Measurements from ENCODE around the gene FAM83D. TPM values are rescaled to one million over a fixed set of nuclear protein-coding genes. Genes with fewer than 3 reads are reported as not detected.
"Not testable (repeated sequence)": the region's sequence is repeated elsewhere in the genome, so short reads cannot be mapped to it uniquely, and the experiment has no call there.

FAM83D gene
- total RNA-seq, 1 donor = 2.1 TPM

GRCh38 chr20:38939686-38940085 lies 13.5 kb downstream of the FAM83D start:
- H3K27me3 ChIP-seq (ENCODE audit: insufficient read depth, low read length) = no peaks in the 10 kb centered on the region
- H3K9me3 ChIP-seq (ENCODE audit: low read depth, low read length) = no peaks in the 10 kb centered on the region
- no peaks in the 10 kb centered on the region for H3K4me1 ChIP-seq (ENCODE audit: insufficient read depth, low read length)
- no peak overlapping the region for H3K4me3 ChIP-seq (ENCODE audit: low read length)

GRCh38 chr20:38940644-38941043 lies 14.4 kb downstream of the FAM83D start:
- H3K4me1 ChIP-seq (ENCODE audit: insufficient read depth, low read length) = no peaks in the 10 kb centered on the region
- no peaks in the 10 kb centered on the region for H3K9me3 ChIP-seq (ENCODE audit: low read depth, low read length)
- no peak overlapping the region for H3K4me3 ChIP-seq (ENCODE audit: low read length)
- no peaks in the 10 kb centered on the region for H3K27me3 ChIP-seq (ENCODE audit: insufficient read depth, low read length)

DNA sequence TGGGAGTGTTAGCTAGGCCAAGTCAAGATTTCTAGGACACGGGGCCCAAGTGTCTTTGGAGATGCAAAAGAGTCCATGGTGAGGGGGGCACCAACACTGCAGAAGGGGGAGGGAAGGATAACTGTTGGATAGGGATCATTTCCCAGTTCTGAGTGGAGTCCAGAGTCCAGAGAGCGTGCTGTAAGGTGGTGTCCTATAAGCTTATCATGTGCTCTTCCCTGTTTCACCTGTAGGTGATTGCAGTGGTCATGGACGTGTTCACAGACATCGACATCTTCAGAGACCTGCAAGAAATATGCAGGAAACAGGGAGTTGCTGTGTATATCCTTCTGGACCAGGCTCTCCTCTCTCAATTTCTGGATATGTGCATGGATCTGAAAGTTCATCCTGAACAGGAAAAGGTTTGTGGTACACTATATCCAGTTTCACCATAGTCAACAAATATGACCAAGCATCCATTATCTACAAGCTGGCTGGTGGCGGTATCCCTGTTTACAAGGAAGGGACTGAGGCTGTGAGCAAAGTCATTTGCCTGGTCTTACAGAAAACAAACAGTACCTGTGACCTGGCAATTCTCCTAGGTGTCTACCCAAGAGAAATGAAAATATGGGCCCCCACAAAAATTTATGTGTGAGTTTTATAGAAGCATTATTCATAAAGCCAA lies 15.6 kb downstream of the FAM83D start:
- Histone ChIP-seq H3K4me1 (ENCODE audit: insufficient read depth, low read length) (no peaks in the 10 kb centered on the region), H3K4me3 (ENCODE audit: low read length) (no peak overlapping the region), H3K9me3 (ENCODE audit: low read depth, low read length) (no peaks in the 10 kb centered on the region), H3K27me3 (ENCODE audit: insufficient read depth, low read length) (no peaks in the 10 kb centered on the region)

DNA sequence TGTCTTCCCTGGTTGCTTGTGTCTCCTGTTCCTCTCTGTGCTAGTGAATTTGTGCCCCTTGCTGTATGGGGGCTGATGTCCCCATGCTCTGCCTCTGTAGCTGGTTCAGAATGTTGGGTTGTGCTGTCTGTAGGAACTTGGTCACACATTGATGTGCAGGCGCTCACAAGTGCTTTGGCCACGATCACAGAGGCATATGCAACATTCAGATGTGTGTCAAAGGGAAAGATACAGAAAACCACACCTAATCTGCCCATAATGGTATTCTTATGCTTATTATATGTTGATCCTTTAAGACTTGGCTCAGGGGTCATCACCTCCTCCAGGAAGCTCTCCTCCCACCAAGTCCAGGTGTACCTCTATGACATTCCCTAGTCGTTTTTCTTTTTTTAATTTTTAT lies 18.8 kb downstream of the FAM83D start:
- Histone ChIP-seq H3K4me1 (ENCODE audit: insufficient read depth, low read length) (no peaks in the 10 kb centered on the region), H3K9me3 (ENCODE audit: low read depth, low read length) (no peaks in the 10 kb centered on the region), H3K4me3 (ENCODE audit: low read length) (no peak overlapping the region), H3K27me3 (ENCODE audit: insufficient read depth, low read length) (no peaks in the 10 kb centered on the region)

GRCh38 chr20:38946836-38947235 lies 20.6 kb downstream of the FAM83D start:
- no peak overlapping the region for H3K4me3 ChIP-seq (ENCODE audit: low read length)
- no peaks in the 10 kb centered on the region for H3K4me1 ChIP-seq (ENCODE audit: insufficient read depth, low read length)
- no peaks in the 10 kb centered on the region for H3K27me3 ChIP-seq (ENCODE audit: insufficient read depth, low read length)
- no peaks in the 10 kb centered on the region for H3K9me3 ChIP-seq (ENCODE audit: low read depth, low read length)

GRCh38 chr20:38947931-38948362 lies 21.7 kb downstream of the FAM83D start:
- Histone ChIP-seq H3K9me3 (ENCODE audit: low read depth, low read length) (no peaks in the 10 kb centered on the region), H3K4me1 (ENCODE audit: insufficient read depth, low read length) (no peaks in the 10 kb centered on the region), H3K27me3 (ENCODE audit: insufficient read depth, low read length) (no peaks in the 10 kb centered on the region), H3K4me3 (ENCODE audit: low read length) (no peak overlapping the region)

DNA sequence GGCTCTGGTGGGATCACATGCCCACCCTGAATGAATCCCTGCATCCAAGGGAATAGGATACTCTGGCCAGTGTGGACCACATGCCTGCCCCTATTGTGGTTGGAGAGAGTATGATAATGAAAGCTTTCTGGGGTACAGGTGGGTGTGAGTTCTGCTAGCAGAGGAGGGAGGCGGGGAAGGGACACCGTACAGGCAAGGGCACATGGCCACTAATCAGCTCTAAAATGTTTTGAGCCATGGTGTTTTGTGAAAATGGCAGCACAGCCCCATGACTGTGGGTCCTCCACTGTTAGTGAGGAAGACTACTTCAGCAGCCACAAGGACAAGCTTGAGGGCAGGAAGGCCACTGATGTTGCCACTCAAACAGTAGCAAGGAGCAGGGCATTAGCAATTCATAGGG lies 24.0 kb downstream of the FAM83D start:
- Histone ChIP-seq H3K9me3 (ENCODE audit: low read depth, low read length) (no peaks in the 10 kb centered on the region), H3K27me3 (ENCODE audit: insufficient read depth, low read length) (no peaks in the 10 kb centered on the region), H3K4me1 (ENCODE audit: insufficient read depth, low read length) (no peaks in the 10 kb centered on the region), H3K4me3 (ENCODE audit: low read length) (no peak overlapping the region)

- Histone ChIP-seq H3K9me3 (ENCODE audit: low read depth, low read length) (no peaks in the 10 kb centered on the region), H3K4me3 (ENCODE audit: low read length) (no peak overlapping the region), H3K4me1 (ENCODE audit: insufficient read depth, low read length) (no peaks in the 10 kb centered on the region), H3K27me3 (ENCODE audit: insufficient read depth, low read length) (no peaks in the 10 kb centered on the region)
Observed at GRCh38 chr20:38951611-38952010, 25.4 kb downstream of the FAM83D start.

- Histone ChIP-seq H3K9me3 (ENCODE audit: low read depth, low read length) (no peaks in the 10 kb centered on the region), H3K4me3 (ENCODE audit: low read length) (no peak overlapping the region), H3K4me1 (ENCODE audit: insufficient read depth, low read length) (no peaks in the 10 kb centered on the region), H3K27me3 (ENCODE audit: insufficient read depth, low read length) (no peaks in the 10 kb centered on the region)
Observed at GRCh38 chr20:38952153-38952552, 25.9 kb downstream of the FAM83D start.

DNA sequence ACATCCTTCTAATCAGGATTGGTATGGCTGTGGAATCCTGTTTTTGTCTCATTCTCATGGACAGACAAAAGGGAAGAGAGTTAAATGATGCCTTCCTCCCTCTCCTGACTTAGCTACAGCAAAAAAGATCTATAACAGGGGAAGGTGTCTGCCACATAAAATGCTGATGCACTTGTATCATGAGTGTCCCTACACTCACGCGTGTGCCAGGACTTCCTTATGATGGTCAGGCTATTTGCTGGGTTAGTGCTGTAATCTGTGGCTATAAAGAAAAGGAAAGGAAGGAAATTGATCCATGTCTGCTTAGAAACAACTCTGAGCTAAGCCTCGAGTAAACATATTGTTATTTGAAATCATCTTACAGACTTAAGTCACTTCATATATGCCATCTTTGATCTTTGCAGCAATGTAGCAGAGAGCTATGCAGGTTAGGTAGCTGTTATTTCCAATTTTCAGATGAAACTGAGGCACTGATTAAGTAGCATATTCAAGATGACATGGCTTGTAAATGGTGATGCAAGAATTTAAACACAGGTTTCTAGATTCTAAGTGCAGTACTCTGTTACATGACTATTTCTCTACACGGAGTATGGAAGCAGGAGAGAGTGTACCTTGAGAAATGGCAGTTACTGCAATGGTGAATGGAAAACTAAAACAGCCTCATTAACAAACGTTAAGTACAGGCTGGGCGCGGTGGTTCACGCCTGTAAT lies 27.6 kb downstream of the FAM83D start:
- Histone ChIP-seq H3K9me3 (ENCODE audit: low read depth, low read length) (no peaks in the 10 kb centered on the region), H3K4me3 (ENCODE audit: low read length) (no peak overlapping the region), H3K4me1 (ENCODE audit: insufficient read depth, low read length) (no peaks in the 10 kb centered on the region), H3K27me3 (ENCODE audit: insufficient read depth, low read length) (no peaks in the 10 kb centered on the region)

DNA sequence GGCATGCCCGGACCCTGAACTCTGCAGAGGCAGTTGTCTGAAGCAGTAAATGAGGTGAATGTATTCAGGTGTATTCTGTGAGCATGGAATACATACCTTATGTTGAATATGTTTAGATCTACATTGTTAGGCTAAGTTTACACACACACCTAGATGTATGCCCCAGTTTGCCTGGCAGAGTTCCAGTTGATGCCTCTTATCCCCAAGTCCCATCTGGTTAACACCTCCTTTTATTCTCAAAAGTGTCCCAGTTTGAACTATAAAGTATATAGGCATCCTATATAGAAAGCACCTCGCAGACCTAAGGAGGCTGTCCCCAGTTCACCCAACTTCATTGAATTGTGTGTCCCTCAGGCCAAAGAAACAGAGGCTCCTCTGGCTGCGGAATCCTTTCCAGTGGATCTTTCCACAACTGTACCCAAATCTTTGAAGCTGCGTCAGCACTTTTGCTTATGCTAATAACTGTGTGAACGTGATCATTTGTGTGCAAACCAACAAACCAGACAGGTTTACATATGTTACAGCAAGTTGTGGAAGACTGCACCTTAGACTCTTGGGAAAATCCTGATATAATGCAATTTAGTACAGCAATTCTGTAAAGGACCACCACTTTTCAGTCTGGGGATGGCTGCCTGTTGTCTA lies 31.1 kb downstream of the FAM83D start:
- no peaks in the 10 kb centered on the region for H3K27me3 ChIP-seq (ENCODE audit: insufficient read depth, low read length)
- no peak overlapping the region for H3K4me3 ChIP-seq (ENCODE audit: low read length)
- peaks cover 6% of the 10 kb centered on the region for H3K4me1 ChIP-seq (ENCODE audit: insufficient read depth, low read length)
- H3K9me3 ChIP-seq (ENCODE audit: low read depth, low read length) = no peaks in the 10 kb centered on the region

- no peaks in the 10 kb centered on the region for H3K27me3 ChIP-seq (ENCODE audit: insufficient read depth, low read length)
- H3K9me3 ChIP-seq (ENCODE audit: low read depth, low read length) = no peaks in the 10 kb centered on the region
- peaks cover 11% of the 10 kb centered on the region for H3K4me1 ChIP-seq (ENCODE audit: insufficient read depth, low read length)
- no peak overlapping the region for H3K4me3 ChIP-seq (ENCODE audit: low read length)
Observed at GRCh38 chr20:38957915-38958485, 31.8 kb downstream of the FAM83D start.

GRCh38 chr20:38960187-38960687 lies 34.0 kb downstream of the FAM83D start:
- H3K4me3 ChIP-seq (ENCODE audit: low read length); H3K27me3 ChIP-seq (ENCODE audit: insufficient read depth, low read length); H3K9me3 ChIP-seq (ENCODE audit: low read depth, low read length): not testable (repeated sequence)
- peaks cover 13% of the 10 kb centered on the region for H3K4me1 ChIP-seq (ENCODE audit: insufficient read depth, low read length)

DNA sequence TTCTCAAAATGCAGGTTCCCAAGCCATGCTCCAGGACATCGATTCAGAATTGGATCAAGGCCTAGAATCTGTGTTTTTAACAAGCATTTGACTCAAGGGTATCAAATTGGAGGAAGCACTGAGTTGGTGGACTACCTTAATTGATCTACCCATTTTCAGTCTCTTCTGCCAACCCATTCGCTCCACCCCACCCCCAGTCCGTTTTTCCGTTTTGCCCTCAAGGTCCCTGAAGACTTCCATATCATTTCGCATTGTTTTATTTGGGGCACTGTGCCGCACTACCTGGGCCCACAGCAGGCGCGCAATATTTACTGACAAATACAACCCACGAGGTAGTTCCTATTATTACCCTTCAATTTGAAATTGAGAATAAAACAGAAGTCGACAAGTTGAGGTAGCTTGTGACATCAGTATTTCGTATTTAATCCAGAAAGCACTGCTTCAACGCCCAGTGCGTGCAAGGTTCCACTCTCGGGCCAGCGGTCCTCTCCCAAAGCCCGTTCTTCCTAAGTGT lies 35.4 kb downstream of the FAM83D start:
- Histone ChIP-seq H3K27me3 (ENCODE audit: insufficient read depth, low read length) (no peaks in the 10 kb centered on the region), H3K4me1 (ENCODE audit: insufficient read depth, low read length) (peaks cover 13% of the 10 kb centered on the region), H3K4me3 (ENCODE audit: low read length) (peak overlapping the region; percentile 99), H3K9me3 (ENCODE audit: low read depth, low read length) (no peaks in the 10 kb centered on the region)
